ENCODE data around the gene NFS1. TPM values are rescaled to one million over a fixed set of nuclear protein-coding genes. Genes with fewer than 3 reads are reported as not detected.

NFS1 gene
- total RNA-seq = 14.1 and 19.1 TPM in 2 replicates

GRCh38 chr20:35699127-35699956 is at the start of gene NFS1, which contains the start of gene ROMO1:
NFS1 (minus strand) TSS chr20:35699352; CDS start chr20:35699288, 64 bp downstream.
ROMO1 (plus strand) TSS chr20:35699405; CDS start chr20:35699633, 228 bp downstream.

GRCh38 chr20:35741892-35742740 is 43.0 kb upstream of the NFS1 start, which contains the start of gene RBM39:
RBM39 (minus strand) TSS chr20:35742260; CDS start chr20:35740874, 1,386 bp downstream.

GRCh38 chr20:35664466-35665206 is 34.5 kb downstream of the NFS1 start, which contains the start of the genes CPNE1 and RBM12:
CPNE1 (minus strand) TSS chr20:35664900; CDS start chr20:35632923, 31,977 bp downstream.
RBM12 (minus strand) TSS chr20:35664900; CDS start chr20:35655322, 9,578 bp downstream.

Other genes with a start within 250 kb of the NFS1 start
- 12.0 and 14.5 TPM in 2 replicates for gene CEP250, start 243.8 kb downstream of the NFS1 start, total RNA-seq
- not detected in 2 replicates for gene C20orf173, start 169.7 kb downstream of the NFS1 start, total RNA-seq
- 361 and 367 TPM in 2 replicates for gene ERGIC3, start 157.3 kb downstream of the NFS1 start, total RNA-seq
- gene SPAG4, start 83.5 kb downstream of the NFS1 start, total RNA-seq = 12.4 and 13.5 TPM in 2 replicates
- 97.2 and 123 TPM in 2 replicates for gene CPNE1, start 34.5 kb downstream of the NFS1 start, total RNA-seq
- gene RBM12, start 34.5 kb downstream of the NFS1 start, total RNA-seq = 21.0 and 21.9 TPM in 2 replicates
- 415 and 424 TPM in 2 replicates for gene ROMO1, start 53 bp upstream of the NFS1 start, total RNA-seq
- 145 and 162 TPM in 2 replicates for gene RBM39, start 42.9 kb upstream of the NFS1 start, total RNA-seq
- gene PHF20, start 72.7 kb upstream of the NFS1 start, total RNA-seq = 20.3 and 46.7 TPM in 2 replicates

Measured in pericardium fibroblast (primary cell).